ENCODE results near the gene PKP4.
A peak's percentile ranks its signal among the peaks of the same experiment; 100 is the strongest.
"Not testable (repeated sequence)": the region's sequence is repeated elsewhere in the genome, so short reads cannot be mapped to it uniquely, and the experiment has no call there.

The PKP4 gene

GRCh38 chr2:158464426-158465281, 7.9 kb downstream of the PKP4 start:
- DNase-seq (ENCODE audit: insufficient read length, low spot score), result no peak

GRCh38 chr2:158467248-158467647, 10.5 kb downstream of the PKP4 start:
- FAIRE-seq, result no peak

More at GRCh38 chr2:158464426-158465281, 7.9 kb downstream of the PKP4 start:
- FAIRE-seq, result no peak

GRCh38 chr2:158472829-158473228, 16.1 kb downstream of the PKP4 start:
- not testable (repeated sequence) for FAIRE-seq; DNase-seq (ENCODE audit: insufficient read length, low spot score)

More at GRCh38 chr2:158467248-158467647, 10.5 kb downstream of the PKP4 start:
- DNase-seq (ENCODE audit: insufficient read length, low spot score), result no peak

- not testable (repeated sequence) for FAIRE-seq; DNase-seq (ENCODE audit: insufficient read length, low spot score)
Measured at GRCh38 chr2:158473300-158473699, 16.5 kb downstream of the PKP4 start.

GRCh38 chr2:158473719-158474392, 17.1 kb downstream of the PKP4 start:
- FAIRE-seq (no peak), DNase-seq (ENCODE audit: insufficient read length, low spot score) (no peak)

- not testable (repeated sequence) for FAIRE-seq; DNase-seq (ENCODE audit: insufficient read length, low spot score)
Measured at GRCh38 chr2:158474526-158475011, 17.8 kb downstream of the PKP4 start.

GRCh38 chr2:158477202-158477601, 20.4 kb downstream of the PKP4 start:
- DNase-seq (ENCODE audit: insufficient read length, low spot score) (no peak), FAIRE-seq (no peak)

GRCh38 chr2:158478237-158478636, 21.5 kb downstream of the PKP4 start:
- no peak for DNase-seq (ENCODE audit: insufficient read length, low spot score)
- no peak for FAIRE-seq

GRCh38 chr2:158478816-158479215, 22.1 kb downstream of the PKP4 start:
- FAIRE-seq, result no peak
- DNase-seq (ENCODE audit: insufficient read length, low spot score), result no peak

GRCh38 chr2:158481116-158481515, 24.4 kb downstream of the PKP4 start:
- DNase-seq (ENCODE audit: insufficient read length, low spot score), result no peak
- FAIRE-seq, result no peak

- FAIRE-seq (no peak), DNase-seq (ENCODE audit: insufficient read length, low spot score) (no peak)
Measured at GRCh38 chr2:158482594-158482993, 25.8 kb downstream of the PKP4 start.

GRCh38 chr2:158484892-158485556, 28.3 kb downstream of the PKP4 start:
- no peak for DNase-seq (ENCODE audit: insufficient read length, low spot score)
- FAIRE-seq, result peak; percentile 67

GRCh38 chr2:158486150-158486969, 29.6 kb downstream of the PKP4 start:
- peak; percentile 51 for FAIRE-seq
- no peak for DNase-seq (ENCODE audit: insufficient read length, low spot score)

GRCh38 chr2:158486970-158487325, 30.2 kb downstream of the PKP4 start:
- FAIRE-seq, result no peak
- no peak for DNase-seq (ENCODE audit: insufficient read length, low spot score)

- DNase-seq (ENCODE audit: insufficient read length, low spot score) (no peak), FAIRE-seq (no peak)
Measured at GRCh38 chr2:158487419-158487818, 30.7 kb downstream of the PKP4 start.

GRCh38 chr2:158488442-158489216, 31.9 kb downstream of the PKP4 start:
- no peak for FAIRE-seq
- DNase-seq (ENCODE audit: insufficient read length, low spot score), result no peak

GRCh38 chr2:158489366-158490112, 32.8 kb downstream of the PKP4 start:
- DNase-seq (ENCODE audit: insufficient read length, low spot score) (no peak), FAIRE-seq (no peak)

GRCh38 chr2:158491072-158491471, 34.3 kb downstream of the PKP4 start:
- FAIRE-seq (no peak), DNase-seq (ENCODE audit: insufficient read length, low spot score) (no peak)

GRCh38 chr2:158493458-158493857, 36.7 kb downstream of the PKP4 start:
- DNase-seq (ENCODE audit: insufficient read length, low spot score) (no peak), FAIRE-seq (no peak)

Data from HTR-8/SVneo (cell line).